HG03103 (cell line): ENCODE measurements around the gene SYNGR3.
"Not testable (repeated sequence)": the region's sequence is repeated elsewhere in the genome, so short reads cannot be mapped to it uniquely, and the experiment has no call there.

Experiments used
- ATAC-seq: cut with Tn5 transposase; IDR thresholded peaks from one replicate; pipeline ENCODE4 v1.9.1; 2021; ENCODE audit warnings: low read depth; ENCODE audit not compliant: unreplicated experiment

Gene SYNGR3

GRCh38 chr16:1959269-1960039, 30.3 kb upstream of the SYNGR3 start, which contains the start of gene NDUFB10:
Gene NDUFB10, plus strand, starts transcription at chr16:1959538. Its CDS starts 87 bp downstream, at chr16:1959625.
- peak; percentile 69 for ATAC-seq

- ATAC-seq, result no peak
Measured at GRCh38 chr16:1960665-1961630, 28.8 kb upstream of the SYNGR3 start.

GRCh38 chr16:1961651-1962067, 28.1 kb upstream of the SYNGR3 start:
- no peak for ATAC-seq

GRCh38 chr16:1962161-1963153, 27.3 kb upstream of the SYNGR3 start:
- not testable (repeated sequence) for ATAC-seq

GRCh38 chr16:1963806-1964505, 25.8 kb upstream of the SYNGR3 start:
- ATAC-seq, result no peak

- peak; percentile 75 for ATAC-seq
Measured at GRCh38 chr16:1964506-1965395, 25.0 kb upstream of the SYNGR3 start, which contains the start of gene RPS2. Gene RPS2, minus strand, starts transcription at chr16:1964826. Its CDS starts 201 bp downstream, at chr16:1964625.

GRCh38 chr16:1965396-1966001, 24.3 kb upstream of the SYNGR3 start:
- ATAC-seq, result no peak

GRCh38 chr16:1966460-1966859, 23.3 kb upstream of the SYNGR3 start, which contains the start of gene RNF151:
Gene RNF151, plus strand, starts transcription at chr16:1966856. Its CDS starts 26 bp downstream, at chr16:1966882.
- no peak for ATAC-seq

- no peak for ATAC-seq
Measured at GRCh38 chr16:1968146-1968953, 21.4 kb upstream of the SYNGR3 start.

GRCh38 chr16:1971796-1972489, 17.8 kb upstream of the SYNGR3 start, which contains the start of gene TBL3:
Gene TBL3, plus strand, starts transcription at chr16:1972053. Its CDS starts 112 bp downstream, at chr16:1972165.
- peak; percentile 75 for ATAC-seq

GRCh38 chr16:1972490-1972877, 17.3 kb upstream of the SYNGR3 start:
- ATAC-seq, result no peak

- no peak for ATAC-seq
Measured at GRCh38 chr16:1973461-1974156, 16.2 kb upstream of the SYNGR3 start.

- no peak for ATAC-seq
Measured at GRCh38 chr16:1974157-1975070, 15.4 kb upstream of the SYNGR3 start.

- no peak for ATAC-seq
Measured at GRCh38 chr16:1975432-1976215, 14.1 kb upstream of the SYNGR3 start.
